ENCODE results near the gene WNK4. TPM values are rescaled to one million over a fixed set of nuclear protein-coding genes. Genes with fewer than 3 reads are reported as not detected.

The WNK4 gene
- total and polyA plus RNA-seq, 9 of the 15 experiments (the other 6 are each of a cell fraction or from before 2014, with no cell fraction given), result 0.32 to 25.8 (median 4.5) TPM

DNA sequence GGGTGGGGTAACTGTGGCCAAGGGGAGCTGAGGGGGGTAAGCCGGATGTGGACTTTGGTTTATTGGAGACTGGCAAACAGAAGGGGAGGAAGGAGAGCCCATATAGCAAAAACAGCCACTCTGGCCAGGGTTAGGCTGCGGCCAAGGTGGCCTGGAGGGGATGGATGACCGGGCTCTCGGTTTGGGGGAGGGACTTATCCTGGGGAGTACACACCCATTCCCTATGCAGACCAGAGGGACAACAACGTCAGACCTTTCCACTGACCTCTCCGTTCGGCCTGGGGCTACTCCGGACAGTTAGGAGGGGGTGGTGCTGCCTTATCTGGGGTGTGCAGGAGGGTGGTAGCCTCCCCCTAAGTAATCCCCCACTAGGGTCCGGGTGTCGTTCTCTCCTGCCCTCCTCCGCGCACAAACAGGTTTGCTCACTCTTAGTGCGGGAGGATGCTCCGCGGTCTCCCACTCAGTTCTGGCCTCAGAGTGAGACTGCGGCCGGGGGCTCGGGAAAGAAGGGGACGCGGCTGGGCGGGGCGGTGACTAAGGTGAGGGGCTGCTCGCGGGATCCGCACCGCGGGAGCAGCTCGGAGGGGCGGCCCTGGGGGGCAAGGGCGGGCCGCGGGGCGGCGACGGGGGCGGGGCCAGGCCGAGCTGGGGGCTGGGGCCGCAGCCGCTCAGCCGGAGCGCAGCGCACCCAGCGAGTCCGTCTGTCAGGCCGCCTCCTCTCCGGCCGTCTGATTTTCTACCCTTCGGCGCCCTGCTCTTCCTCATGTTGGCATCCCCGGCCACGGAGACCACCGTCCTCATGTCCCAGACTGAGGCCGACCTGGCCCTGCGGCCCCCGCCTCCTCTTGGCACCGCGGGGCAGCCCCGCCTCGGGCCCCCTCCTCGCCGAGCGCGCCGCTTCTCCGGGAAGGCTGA, at the start of gene WNK4 (continued):
- TF ChIP-seq, protein P1, sequence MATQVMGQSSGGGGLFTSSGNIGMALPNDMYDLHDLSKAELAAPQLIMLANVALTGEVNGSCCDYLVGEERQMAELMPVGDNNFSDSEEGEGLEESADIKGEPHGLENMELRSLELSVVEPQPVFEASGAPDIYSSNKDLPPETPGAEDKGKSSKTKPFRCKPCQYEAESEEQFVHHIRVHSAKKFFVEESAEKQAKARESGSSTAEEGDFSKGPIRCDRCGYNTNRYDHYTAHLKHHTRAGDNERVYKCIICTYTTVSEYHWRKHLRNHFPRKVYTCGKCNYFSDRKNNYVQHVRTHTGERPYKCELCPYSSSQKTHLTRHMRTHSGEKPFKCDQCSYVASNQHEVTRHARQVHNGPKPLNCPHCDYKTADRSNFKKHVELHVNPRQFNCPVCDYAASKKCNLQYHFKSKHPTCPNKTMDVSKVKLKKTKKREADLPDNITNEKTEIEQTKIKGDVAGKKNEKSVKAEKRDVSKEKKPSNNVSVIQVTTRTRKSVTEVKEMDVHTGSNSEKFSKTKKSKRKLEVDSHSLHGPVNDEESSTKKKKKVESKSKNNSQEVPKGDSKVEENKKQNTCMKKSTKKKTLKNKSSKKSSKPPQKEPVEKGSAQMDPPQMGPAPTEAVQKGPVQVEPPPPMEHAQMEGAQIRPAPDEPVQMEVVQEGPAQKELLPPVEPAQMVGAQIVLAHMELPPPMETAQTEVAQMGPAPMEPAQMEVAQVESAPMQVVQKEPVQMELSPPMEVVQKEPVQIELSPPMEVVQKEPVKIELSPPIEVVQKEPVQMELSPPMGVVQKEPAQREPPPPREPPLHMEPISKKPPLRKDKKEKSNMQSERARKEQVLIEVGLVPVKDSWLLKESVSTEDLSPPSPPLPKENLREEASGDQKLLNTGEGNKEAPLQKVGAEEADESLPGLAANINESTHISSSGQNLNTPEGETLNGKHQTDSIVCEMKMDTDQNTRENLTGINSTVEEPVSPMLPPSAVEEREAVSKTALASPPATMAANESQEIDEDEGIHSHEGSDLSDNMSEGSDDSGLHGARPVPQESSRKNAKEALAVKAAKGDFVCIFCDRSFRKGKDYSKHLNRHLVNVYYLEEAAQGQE (IDR thresholded peaks at IDR 0.05; ENCODE audit: borderline replicate concordance), result no peak; the same call in 1 of the 2 replicates
- TF ChIP-seq, protein P1 (CRISPR knock-in tag; IDR thresholded peaks at IDR 0.05; ENCODE audit: low read depth), result no peak
- TF ChIP-seq CBX5 (IDR thresholded peaks at IDR 0.05; ENCODE audit: borderline replicate concordance, low read depth) (no peak), MTA1 (IDR thresholded peaks at IDR 0.05; ENCODE audit: borderline replicate concordance) (no peak), ZNF780A (CRISPR knock-in tag; IDR thresholded peaks at IDR 0.05) (no peak), TAF9B (IDR thresholded peaks at IDR 0.05; ENCODE audit: partially characterized antibody) (no peak), PHF8 (IDR thresholded peaks at IDR 0.05; ENCODE audit: borderline replicate concordance, low read length) (peak; percentile 45; the same call in 1 of the 2 replicates), ZNF589 (CRISPR knock-in tag; IDR thresholded peaks at IDR 0.05; ENCODE audit: low read depth) (peak; percentile 63; the same call in 1 of the 2 replicates), ZNF696 (CRISPR knock-in tag; conservative IDR thresholded peaks at IDR 0.05) (no peak)
- TF ChIP-seq, protein P2, sequence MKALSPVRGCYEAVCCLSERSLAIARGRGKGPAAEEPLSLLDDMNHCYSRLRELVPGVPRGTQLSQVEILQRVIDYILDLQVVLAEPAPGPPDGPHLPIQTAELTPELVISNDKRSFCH (CRISPR knock-in tag; IDR thresholded peaks at IDR 0.05), result no peak
- TF ChIP-seq, protein P2 (tag; IDR thresholded peaks at IDR 0.05), result no peak
- TF ChIP-seq, protein P3, sequence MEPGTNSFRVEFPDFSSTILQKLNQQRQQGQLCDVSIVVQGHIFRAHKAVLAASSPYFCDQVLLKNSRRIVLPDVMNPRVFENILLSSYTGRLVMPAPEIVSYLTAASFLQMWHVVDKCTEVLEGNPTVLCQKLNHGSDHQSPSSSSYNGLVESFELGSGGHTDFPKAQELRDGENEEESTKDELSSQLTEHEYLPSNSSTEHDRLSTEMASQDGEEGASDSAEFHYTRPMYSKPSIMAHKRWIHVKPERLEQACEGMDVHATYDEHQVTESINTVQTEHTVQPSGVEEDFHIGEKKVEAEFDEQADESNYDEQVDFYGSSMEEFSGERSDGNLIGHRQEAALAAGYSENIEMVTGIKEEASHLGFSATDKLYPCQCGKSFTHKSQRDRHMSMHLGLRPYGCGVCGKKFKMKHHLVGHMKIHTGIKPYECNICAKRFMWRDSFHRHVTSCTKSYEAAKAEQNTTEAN (CRISPR knock-in tag; IDR thresholded peaks at IDR 0.05), result no peak
- TF ChIP-seq, protein P4, sequence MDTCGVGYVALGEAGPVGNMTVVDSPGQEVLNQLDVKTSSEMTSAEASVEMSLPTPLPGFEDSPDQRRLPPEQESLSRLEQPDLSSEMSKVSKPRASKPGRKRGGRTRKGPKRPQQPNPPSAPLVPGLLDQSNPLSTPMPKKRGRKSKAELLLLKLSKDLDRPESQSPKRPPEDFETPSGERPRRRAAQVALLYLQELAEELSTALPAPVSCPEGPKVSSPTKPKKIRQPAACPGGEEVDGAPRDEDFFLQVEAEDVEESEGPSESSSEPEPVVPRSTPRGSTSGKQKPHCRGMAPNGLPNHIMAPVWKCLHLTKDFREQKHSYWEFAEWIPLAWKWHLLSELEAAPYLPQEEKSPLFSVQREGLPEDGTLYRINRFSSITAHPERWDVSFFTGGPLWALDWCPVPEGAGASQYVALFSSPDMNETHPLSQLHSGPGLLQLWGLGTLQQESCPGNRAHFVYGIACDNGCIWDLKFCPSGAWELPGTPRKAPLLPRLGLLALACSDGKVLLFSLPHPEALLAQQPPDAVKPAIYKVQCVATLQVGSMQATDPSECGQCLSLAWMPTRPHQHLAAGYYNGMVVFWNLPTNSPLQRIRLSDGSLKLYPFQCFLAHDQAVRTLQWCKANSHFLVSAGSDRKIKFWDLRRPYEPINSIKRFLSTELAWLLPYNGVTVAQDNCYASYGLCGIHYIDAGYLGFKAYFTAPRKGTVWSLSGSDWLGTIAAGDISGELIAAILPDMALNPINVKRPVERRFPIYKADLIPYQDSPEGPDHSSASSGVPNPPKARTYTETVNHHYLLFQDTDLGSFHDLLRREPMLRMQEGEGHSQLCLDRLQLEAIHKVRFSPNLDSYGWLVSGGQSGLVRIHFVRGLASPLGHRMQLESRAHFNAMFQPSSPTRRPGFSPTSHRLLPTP (IDR thresholded peaks at IDR 0.05; ENCODE audit: borderline replicate concordance, extremely low read depth, insufficient read length), result no peak

Measured in K562 (cell line).